Neural cell (in vitro differentiated cells): ENCODE results near the gene NFATC3. TPM values are rescaled to one million over a fixed set of nuclear protein-coding genes. Genes with fewer than 3 reads are reported as not detected.

Experiments
- H2AFZ ChIP-seq: fragments of 200-600, 300-800 bp; sonication (generic), shearing (Covaris generic); 2 replicates; pipeline ENCODE4 v1.6.0; 2014; ENCODE audit warnings: low read depth, mild to moderate bottlenecking, antibody characterized with exemption, low read length, moderate library complexity
- H3F3A ChIP-seq: fragments of 200-600 bp; shearing (Covaris generic); 2 replicates; pipeline ENCODE4 v1.6.1; 2016; ENCODE audit warnings: mild to moderate bottlenecking, moderate library complexity, mixed read lengths, antibody characterized with exemption, low read length; ENCODE audit not compliant: insufficient read depth, poor library complexity, severe bottlenecking
- H3K27ac ChIP-seq: fragments of 200-600, 300-800 bp; sonication (generic), shearing (Covaris generic); 2 replicates; pipeline ENCODE4 v1.5.1; 2014; ENCODE audit warnings: mild to moderate bottlenecking, low read length, moderate library complexity
- H3K27me3 ChIP-seq: fragments of 300-800, 200-600 bp; sonication (generic), shearing (Covaris generic); 2 replicates; pipeline ENCODE4 v1.6.0; 2014; ENCODE audit warnings: mild to moderate bottlenecking, low read depth, low read length, moderate library complexity; ENCODE audit not compliant: insufficient read depth
- H3K36me3 ChIP-seq: fragments of 300-800, 200-600 bp; sonication (generic), shearing (Covaris generic); 2 replicates; pipeline ENCODE4 v1.5.1; 2014; ENCODE audit warnings: mild to moderate bottlenecking, antibody characterized with exemption, low read length, moderate library complexity; ENCODE audit not compliant: insufficient read depth
- H3K4me2 ChIP-seq: fragments of 300-800, 200-600 bp; sonication (generic), shearing (Covaris generic); 2 replicates; pipeline ENCODE4 v1.6.0; 2014; ENCODE audit warnings: mild to moderate bottlenecking, low read length
- H3K4me3 ChIP-seq: fragments of 300-800, 200-600 bp; sonication (generic), shearing (Covaris generic); 2 replicates; pipeline ENCODE4 v1.5.1; 2014; ENCODE audit warnings: mild to moderate bottlenecking, low read length, moderate library complexity
- H3K79me2 ChIP-seq: fragments of 200-600 bp; shearing (Covaris generic); replicated peaks from 2 replicates; pipeline ENCODE4 v1.6.0; 2014; ENCODE audit warnings: mild to moderate bottlenecking, low read length, moderate library complexity; ENCODE audit not compliant: insufficient read depth
- H3K9ac ChIP-seq: fragments of 300-800, 200-600 bp; sonication (generic), shearing (Covaris generic); 2 replicates; pipeline ENCODE4 v1.6.1; 2016; ENCODE audit warnings: mild to moderate bottlenecking, low read length, mixed read lengths
- H3K9me2 ChIP-seq: fragments of 200-600 bp; shearing (Covaris generic); 2 replicates; pipeline ENCODE4 v1.6.1; 2016; ENCODE audit warnings: mild to moderate bottlenecking, low read length, mixed read lengths; ENCODE audit not compliant: insufficient read depth
- H3K9me3 ChIP-seq: fragments of 200-600, 300-800 bp; sonication (generic), shearing (Covaris generic); 2 replicates; pipeline ENCODE4 v1.6.1; 2016; ENCODE audit warnings: mild to moderate bottlenecking, mixed run types, low read length, moderate library complexity, mixed read lengths
- H4K20me1 ChIP-seq: fragments of 200-600 bp; shearing (Covaris generic); 2 replicates; pipeline ENCODE4 v1.6.1; 2016; ENCODE audit warnings: mild to moderate bottlenecking, mixed run types; ENCODE audit not compliant: insufficient read depth
- EP300 ChIP-seq: fragments of 450-650 bp; conservative IDR thresholded peaks from 2 replicates; pipeline ENCODE4 v1.6.1; 2014; ENCODE audit warnings: antibody characterized with exemption, mild to moderate bottlenecking, moderate library complexity; ENCODE audit not compliant: poor library complexity, severe bottlenecking
- EZH2 ChIP-seq: fragments of 200-600, 300-800 bp; shearing (Covaris generic), sonication (generic); IDR thresholded peaks from 2 replicates; pipeline ENCODE4 v1.6.1; 2014; ENCODE audit warnings: antibody characterized with exemption, low read length, borderline replicate concordance, mild to moderate bottlenecking; ENCODE audit not compliant: insufficient read depth, poor library complexity, severe bottlenecking
- MXI1 ChIP-seq: fragments of 450-650 bp; conservative IDR thresholded peaks from 2 replicates; pipeline ENCODE4 v1.6.1; 2014; ENCODE audit warnings: antibody characterized with exemption, mild to moderate bottlenecking; ENCODE audit not compliant: poor library complexity, severe bottlenecking
- POLR2AphosphoS5 ChIP-seq: IDR thresholded peaks from 2 replicates; pipeline ENCODE4 v1.6.1; 2012
- RAD21 ChIP-seq: fragments of 450-650 bp; conservative IDR thresholded peaks from 2 replicates; pipeline ENCODE4 v1.6.1; 2014; ENCODE audit warnings: antibody characterized with exemption, mild to moderate bottlenecking, moderate library complexity
- SMC3 ChIP-seq: fragments of 450-650 bp; conservative IDR thresholded peaks from 2 replicates; pipeline ENCODE4 v1.6.1; 2014; ENCODE audit warnings: antibody characterized with exemption, mild to moderate bottlenecking, moderate library complexity; ENCODE audit not compliant: poor library complexity
- TAF1 ChIP-seq: IDR thresholded peaks from 2 replicates; pipeline ENCODE4 v1.6.1; 2012; ENCODE audit warnings: low read depth
- polyA plus RNA-seq: library from polyadenylated mRNA; depleted of rRNA; stranded (reverse); fragments of >200 nt; gene quantifications from 2 replicates; pipeline ENCODE4 v1.2.3, GENCODE V29; 2014
- TF ChIP-seq, protein P1 (sequence below): IDR thresholded peaks from 2 replicates; pipeline ENCODE4 v1.6.1; 2012; ENCODE audit warnings: borderline replicate concordance
- TF ChIP-seq, protein P2 (sequence below): fragments of 450-650 bp; IDR thresholded peaks from 2 replicates; pipeline ENCODE4 v1.5.1; 2014; ENCODE audit warnings: antibody characterized with exemption, mild to moderate bottlenecking, moderate library complexity; ENCODE audit not compliant: poor library complexity, severe bottlenecking

Gene NFATC3
- polyA plus RNA-seq, 1 donor from 2014 or later: 6.2 TPM

DNA sequence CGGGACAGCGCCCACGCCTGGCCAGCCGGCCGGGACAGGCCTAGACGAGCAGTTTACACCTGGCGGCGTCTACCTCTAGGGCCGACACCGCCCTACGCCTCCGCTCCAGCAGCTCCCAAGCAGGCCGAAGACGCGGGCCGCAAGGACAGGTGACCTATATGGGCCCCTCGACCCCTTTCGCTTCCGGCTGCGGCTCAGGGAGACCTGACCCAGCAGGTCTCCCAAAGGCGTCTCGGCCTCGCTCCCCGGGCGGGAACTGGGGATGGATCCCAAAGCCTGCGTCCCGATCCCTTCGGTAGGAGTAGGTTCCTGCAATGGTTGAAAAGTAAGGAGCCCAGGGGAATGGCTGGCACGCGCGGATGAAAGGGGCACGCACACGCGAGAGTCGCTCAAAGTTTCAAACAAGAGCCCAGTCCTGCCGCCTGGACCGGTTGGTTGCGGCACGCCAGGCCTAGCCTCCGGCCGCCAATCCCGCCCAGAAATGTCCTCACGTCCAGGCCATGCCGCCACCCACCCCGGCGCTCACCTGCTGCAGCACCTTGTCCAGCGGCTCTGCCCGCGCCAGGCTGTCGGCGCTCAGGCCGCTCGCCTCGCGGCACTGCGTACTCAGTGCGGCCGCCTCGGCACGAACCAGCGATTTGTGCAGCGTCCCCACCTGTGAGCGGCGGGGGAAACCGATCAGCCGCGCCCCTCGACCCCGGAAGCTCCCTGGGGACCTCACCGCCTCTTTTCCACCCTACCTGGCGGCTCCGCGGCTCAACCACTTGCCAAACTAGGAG, 150.1 kb downstream of the NFATC3 start:
- Histone ChIP-seq H3K9me3 (no peaks in the 10 kb centered on the region), H3K79me2 (no peaks in the 10 kb centered on the region), H3K27me3 (peaks cover 49% of the 10 kb centered on the region), H4K20me1 (no peaks in the 10 kb centered on the region), H3K9me2 (no peaks in the 10 kb centered on the region), H3K9ac (no peak overlapping the region), H2AFZ (no peak overlapping the region), H3K27ac (no peak overlapping the region), H3K36me3 (no peaks in the 10 kb centered on the region), H3K4me3 (peak overlapping the region; percentile 28), H3K4me2 (no peak overlapping the region), H3F3A (no peaks in the 10 kb centered on the region)
- no peak for TF ChIP-seq MXI1
- peak; percentile 0 for TF ChIP-seq EZH2

DNA sequence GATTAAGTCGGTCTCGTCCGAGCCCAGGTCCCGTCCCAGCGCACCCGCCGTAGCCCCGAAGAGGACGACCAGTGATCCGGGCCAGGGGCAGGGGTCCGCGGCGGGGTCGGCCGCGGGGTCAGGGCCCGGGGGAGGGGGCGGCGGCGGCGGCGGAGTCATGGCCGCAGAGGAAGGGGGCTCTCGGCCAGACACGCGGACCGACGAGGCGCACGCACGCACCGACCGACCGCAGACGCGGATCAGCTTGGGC, 150.6 kb downstream of the NFATC3 start, which contains the start of gene ESRP2:
Gene ESRP2, minus strand, starts transcription at position 241 of the 250 bp plus-strand sequence. Its CDS starts 82 bp downstream, at position 159.
- Histone ChIP-seq H3K36me3 (no peaks in the 10 kb centered on the region), H4K20me1 (no peaks in the 10 kb centered on the region), H3K4me2 (peak within 1 kb of the TSS; percentile 35), H3K79me2 (no peaks in the 10 kb centered on the region), H2AFZ (no peak within 1 kb of the TSS), H3F3A (no peaks in the 10 kb centered on the region), H3K27ac (no peak within 1 kb of the TSS), H3K9ac (no peak within 1 kb of the TSS), H3K9me3 (no peaks in the 10 kb centered on the region), H3K27me3 (peaks cover 49% of the 10 kb centered on the region), H3K9me2 (no peaks in the 10 kb centered on the region), H3K4me3 (peak within 1 kb of the TSS; percentile 75)
- TF ChIP-seq SMC3 (no peak), RAD21 (no peak), EP300 (no peak), POLR2AphosphoS5 (no peak), EZH2 (no peak), MXI1 (no peak), TAF1 (no peak)
- TF ChIP-seq, protein P1, sequence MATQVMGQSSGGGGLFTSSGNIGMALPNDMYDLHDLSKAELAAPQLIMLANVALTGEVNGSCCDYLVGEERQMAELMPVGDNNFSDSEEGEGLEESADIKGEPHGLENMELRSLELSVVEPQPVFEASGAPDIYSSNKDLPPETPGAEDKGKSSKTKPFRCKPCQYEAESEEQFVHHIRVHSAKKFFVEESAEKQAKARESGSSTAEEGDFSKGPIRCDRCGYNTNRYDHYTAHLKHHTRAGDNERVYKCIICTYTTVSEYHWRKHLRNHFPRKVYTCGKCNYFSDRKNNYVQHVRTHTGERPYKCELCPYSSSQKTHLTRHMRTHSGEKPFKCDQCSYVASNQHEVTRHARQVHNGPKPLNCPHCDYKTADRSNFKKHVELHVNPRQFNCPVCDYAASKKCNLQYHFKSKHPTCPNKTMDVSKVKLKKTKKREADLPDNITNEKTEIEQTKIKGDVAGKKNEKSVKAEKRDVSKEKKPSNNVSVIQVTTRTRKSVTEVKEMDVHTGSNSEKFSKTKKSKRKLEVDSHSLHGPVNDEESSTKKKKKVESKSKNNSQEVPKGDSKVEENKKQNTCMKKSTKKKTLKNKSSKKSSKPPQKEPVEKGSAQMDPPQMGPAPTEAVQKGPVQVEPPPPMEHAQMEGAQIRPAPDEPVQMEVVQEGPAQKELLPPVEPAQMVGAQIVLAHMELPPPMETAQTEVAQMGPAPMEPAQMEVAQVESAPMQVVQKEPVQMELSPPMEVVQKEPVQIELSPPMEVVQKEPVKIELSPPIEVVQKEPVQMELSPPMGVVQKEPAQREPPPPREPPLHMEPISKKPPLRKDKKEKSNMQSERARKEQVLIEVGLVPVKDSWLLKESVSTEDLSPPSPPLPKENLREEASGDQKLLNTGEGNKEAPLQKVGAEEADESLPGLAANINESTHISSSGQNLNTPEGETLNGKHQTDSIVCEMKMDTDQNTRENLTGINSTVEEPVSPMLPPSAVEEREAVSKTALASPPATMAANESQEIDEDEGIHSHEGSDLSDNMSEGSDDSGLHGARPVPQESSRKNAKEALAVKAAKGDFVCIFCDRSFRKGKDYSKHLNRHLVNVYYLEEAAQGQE: no peak
- TF ChIP-seq, protein P2, sequence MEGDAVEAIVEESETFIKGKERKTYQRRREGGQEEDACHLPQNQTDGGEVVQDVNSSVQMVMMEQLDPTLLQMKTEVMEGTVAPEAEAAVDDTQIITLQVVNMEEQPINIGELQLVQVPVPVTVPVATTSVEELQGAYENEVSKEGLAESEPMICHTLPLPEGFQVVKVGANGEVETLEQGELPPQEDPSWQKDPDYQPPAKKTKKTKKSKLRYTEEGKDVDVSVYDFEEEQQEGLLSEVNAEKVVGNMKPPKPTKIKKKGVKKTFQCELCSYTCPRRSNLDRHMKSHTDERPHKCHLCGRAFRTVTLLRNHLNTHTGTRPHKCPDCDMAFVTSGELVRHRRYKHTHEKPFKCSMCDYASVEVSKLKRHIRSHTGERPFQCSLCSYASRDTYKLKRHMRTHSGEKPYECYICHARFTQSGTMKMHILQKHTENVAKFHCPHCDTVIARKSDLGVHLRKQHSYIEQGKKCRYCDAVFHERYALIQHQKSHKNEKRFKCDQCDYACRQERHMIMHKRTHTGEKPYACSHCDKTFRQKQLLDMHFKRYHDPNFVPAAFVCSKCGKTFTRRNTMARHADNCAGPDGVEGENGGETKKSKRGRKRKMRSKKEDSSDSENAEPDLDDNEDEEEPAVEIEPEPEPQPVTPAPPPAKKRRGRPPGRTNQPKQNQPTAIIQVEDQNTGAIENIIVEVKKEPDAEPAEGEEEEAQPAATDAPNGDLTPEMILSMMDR: no peak
